Measurements from ENCODE around the gene SAMD3.

The SAMD3 gene

GRCh38 chr6:130215526-130215925, 7.2 kb downstream of the SAMD3 start:
- no peak overlapping the region for H3K4me2 ChIP-seq (ENCODE audit: low read length)
- no peaks in the 10 kb centered on the region for H4K20me1 ChIP-seq (ENCODE audit: insufficient read depth, low read length)
- H3K27me3 ChIP-seq (ENCODE audit: low read depth, low read length), result no peaks in the 10 kb centered on the region
- no peaks in the 10 kb centered on the region for H3K9me3 ChIP-seq (ENCODE audit: insufficient read depth, low read length)
- no peak overlapping the region for H3K4me3 ChIP-seq (ENCODE audit: low read length)
- no peak overlapping the region for H3K27ac ChIP-seq (ENCODE audit: low read length)
- H2AFZ ChIP-seq (ENCODE audit: low read depth, low read length), result peak overlapping the region; percentile 63; the same call in 1 of the 2 replicates
- TF ChIP-seq CTCF (IDR thresholded peaks at IDR 0.05; ENCODE audit: low read depth, low read length) (no peak), EZH2phosphoT487 (IDR thresholded peaks at IDR 0.05; ENCODE audit: low read depth) (no peak)
- H3K36me3 ChIP-seq (replicated peaks; ENCODE audit: low read depth, low read length), result no peaks in the 10 kb centered on the region
- H3K9ac ChIP-seq (ENCODE audit: low read length), result no peak overlapping the region
- no peaks in the 10 kb centered on the region for H3K79me2 ChIP-seq (ENCODE audit: low read length)
- H3K4me1 ChIP-seq (ENCODE audit: low read length), result peaks cover 18% of the 10 kb centered on the region

GRCh38 chr6:130212215-130212874, 10.4 kb downstream of the SAMD3 start:
- TF ChIP-seq EZH2phosphoT487 (IDR thresholded peaks at IDR 0.05; ENCODE audit: low read depth) (no peak), CTCF (IDR thresholded peaks at IDR 0.05; ENCODE audit: low read depth, low read length) (no peak)

GRCh38 chr6:130211691-130212090, 11.1 kb downstream of the SAMD3 start:
- Histone ChIP-seq H3K4me1 (ENCODE audit: low read length) (peaks cover 14% of the 10 kb centered on the region), H3K36me3 (replicated peaks; ENCODE audit: low read depth, low read length) (no peaks in the 10 kb centered on the region), H3K9ac (ENCODE audit: low read length) (no peak overlapping the region), H4K20me1 (ENCODE audit: insufficient read depth, low read length) (no peaks in the 10 kb centered on the region), H3K9me3 (ENCODE audit: insufficient read depth, low read length) (no peaks in the 10 kb centered on the region), H2AFZ (ENCODE audit: low read depth, low read length) (peak overlapping the region; percentile 33; the same call in 1 of the 2 replicates), H3K4me2 (ENCODE audit: low read length) (peak overlapping the region; percentile 48), H3K79me2 (ENCODE audit: low read length) (no peaks in the 10 kb centered on the region), H3K27ac (ENCODE audit: low read length) (no peak overlapping the region), H3K27me3 (ENCODE audit: low read depth, low read length) (no peaks in the 10 kb centered on the region), H3K4me3 (ENCODE audit: low read length) (no peak overlapping the region)
- TF ChIP-seq CTCF (IDR thresholded peaks at IDR 0.05; ENCODE audit: low read depth, low read length), result no peak
- no peak for TF ChIP-seq EZH2phosphoT487 (IDR thresholded peaks at IDR 0.05; ENCODE audit: low read depth)

More at GRCh38 chr6:130212215-130212874, 10.4 kb downstream of the SAMD3 start:
- Histone ChIP-seq H2AFZ (ENCODE audit: low read depth, low read length) (no peak overlapping the region), H3K9me3 (ENCODE audit: insufficient read depth, low read length) (no peaks in the 10 kb centered on the region), H3K79me2 (ENCODE audit: low read length) (no peaks in the 10 kb centered on the region), H3K4me1 (ENCODE audit: low read length) (peaks cover 14% of the 10 kb centered on the region), H3K27ac (ENCODE audit: low read length) (no peak overlapping the region), H3K4me2 (ENCODE audit: low read length) (no peak overlapping the region), H3K27me3 (ENCODE audit: low read depth, low read length) (no peaks in the 10 kb centered on the region), H3K9ac (ENCODE audit: low read length) (no peak overlapping the region), H3K36me3 (replicated peaks; ENCODE audit: low read depth, low read length) (no peaks in the 10 kb centered on the region), H3K4me3 (ENCODE audit: low read length) (no peak overlapping the region), H4K20me1 (ENCODE audit: insufficient read depth, low read length) (no peaks in the 10 kb centered on the region)

GRCh38 chr6:130207979-130208649, 14.6 kb downstream of the SAMD3 start:
- Histone ChIP-seq H3K36me3 (replicated peaks; ENCODE audit: low read depth, low read length) (no peaks in the 10 kb centered on the region), H3K79me2 (ENCODE audit: low read length) (no peaks in the 10 kb centered on the region), H3K27ac (ENCODE audit: low read length) (no peak overlapping the region), H4K20me1 (ENCODE audit: insufficient read depth, low read length) (no peaks in the 10 kb centered on the region), H3K4me3 (ENCODE audit: low read length) (no peak overlapping the region), H3K4me2 (ENCODE audit: low read length) (no peak overlapping the region), H3K4me1 (ENCODE audit: low read length) (peaks cover 21% of the 10 kb centered on the region), H3K9me3 (ENCODE audit: insufficient read depth, low read length) (no peaks in the 10 kb centered on the region), H3K27me3 (ENCODE audit: low read depth, low read length) (no peaks in the 10 kb centered on the region), H3K9ac (ENCODE audit: low read length) (no peak overlapping the region), H2AFZ (ENCODE audit: low read depth, low read length) (no peak overlapping the region)
- no peak for TF ChIP-seq CTCF (IDR thresholded peaks at IDR 0.05; ENCODE audit: low read depth, low read length)
- TF ChIP-seq EZH2phosphoT487 (IDR thresholded peaks at IDR 0.05; ENCODE audit: low read depth), result no peak
